BE2C (cell line): ENCODE measurements around the gene TMBIM6.

Experiments used
- DNase-seq: peaks from one replicate; pipeline ENCODE4 v3.0.0-alpha.2; 2020
- H3K27me3 ChIP-seq: fragments of 250-450 bp; sonication (Bioruptor Pico); 2 replicates; pipeline ENCODE4 v1.5.1; 2020; ENCODE audit warnings: mild to moderate bottlenecking
- H3K36me3 ChIP-seq: fragments of 250-450 bp; sonication (Bioruptor Pico); 2 replicates; pipeline ENCODE4 v1.5.1; 2020; ENCODE audit warnings: mild to moderate bottlenecking
- H3K4me1 ChIP-seq: fragments of 250-450 bp; sonication (Bioruptor Pico); 2 replicates; pipeline ENCODE4 v1.5.1; 2020
- H3K4me3 ChIP-seq: 2 replicates; pipeline ENCODE4 v1.5.1; 2011; ENCODE audit warnings: low read depth, low read length
- H3K9me3 ChIP-seq: fragments of 250-450 bp; sonication (Bioruptor Pico); 2 replicates; pipeline ENCODE4 v1.5.1; 2020
- CTCF ChIP-seq: IDR thresholded peaks from 2 replicates; pipeline ENCODE4 v1.5.1; 2012; ENCODE audit warnings: mild to moderate bottlenecking, low read depth, low read length

The TMBIM6 gene

GRCh38 chr12:49790741-49791555 lies 49.6 kb downstream of the TMBIM6 start:
- Histone ChIP-seq H3K9me3 (no peaks in the 10 kb centered on the region), H3K4me3 (no peak overlapping the region), H3K36me3 (no peaks in the 10 kb centered on the region; the same call in 1 of the 2 replicates), H3K4me1 (no peaks in the 10 kb centered on the region), H3K27me3 (no peaks in the 10 kb centered on the region)
- TF ChIP-seq CTCF, result no peak
- DNase-seq, result no peak

DNA sequence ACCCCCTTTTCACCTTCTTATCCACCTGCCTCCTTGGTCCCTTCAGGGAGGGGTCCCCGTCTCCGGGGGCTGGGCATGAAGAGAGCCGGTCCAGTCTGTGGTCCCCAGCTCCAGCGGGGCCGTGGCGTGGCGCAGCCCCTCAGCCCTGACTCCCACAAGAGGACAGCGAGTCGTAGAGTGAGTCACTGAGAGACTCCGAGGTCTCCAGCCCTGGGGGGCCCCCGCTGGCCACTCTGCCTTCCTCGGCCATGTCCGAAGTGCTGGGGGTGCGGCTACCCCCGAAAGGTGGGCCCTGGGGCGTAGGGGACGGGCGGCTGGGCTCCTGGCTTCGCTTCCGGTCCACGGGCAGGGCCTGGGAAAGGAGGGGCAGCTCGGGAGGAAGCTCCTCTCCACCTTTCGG lies 50.3 kb downstream of the TMBIM6 start:
- Histone ChIP-seq H3K9me3 (no peaks in the 10 kb centered on the region), H3K4me3 (no peak overlapping the region), H3K4me1 (no peaks in the 10 kb centered on the region), H3K36me3 (peaks cover 2% of the 10 kb centered on the region; the same call in 1 of the 2 replicates), H3K27me3 (no peaks in the 10 kb centered on the region)
- TF ChIP-seq CTCF, result no peak
- DNase-seq, result no peak

DNA sequence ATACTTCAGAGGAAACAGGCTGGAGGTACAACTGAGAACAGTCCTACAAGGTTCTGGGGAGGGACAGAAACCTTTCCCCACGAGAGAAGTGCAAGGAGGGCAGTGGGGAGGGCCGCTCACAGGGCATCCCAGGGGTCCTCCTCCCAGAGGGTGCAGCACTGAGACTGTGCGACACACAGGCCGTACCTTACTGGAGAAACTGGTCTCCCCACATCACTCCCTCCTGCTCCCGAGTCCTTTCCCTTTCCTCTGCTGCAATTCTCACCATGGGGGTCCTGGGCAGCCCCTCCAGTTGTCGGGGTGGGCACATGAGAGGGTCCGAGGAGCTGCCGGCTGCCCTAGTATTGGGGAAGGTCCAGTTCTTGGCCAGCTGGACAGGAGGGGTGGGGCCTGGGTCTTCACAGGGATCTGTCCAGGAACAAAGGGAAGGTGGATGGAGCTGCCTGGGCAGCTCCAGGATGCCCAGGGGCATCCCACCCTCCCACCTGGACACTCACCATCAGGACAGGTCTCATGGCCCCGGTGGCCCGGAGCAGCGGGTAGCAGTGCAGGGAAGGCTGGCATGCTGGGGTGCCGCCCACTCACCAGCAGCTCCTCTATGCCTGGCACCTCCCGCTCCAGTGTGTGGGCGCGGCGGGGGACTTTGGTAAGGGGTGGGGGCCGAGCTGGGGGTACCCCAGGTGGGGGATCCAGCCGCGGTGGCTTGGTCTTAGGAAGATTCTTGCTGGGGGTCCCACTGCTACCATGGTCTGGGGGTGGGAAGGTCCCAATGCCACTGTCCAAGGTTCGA lies 51.0 kb downstream of the TMBIM6 start:
- no peak for TF ChIP-seq CTCF
- no peak for DNase-seq
- Histone ChIP-seq H3K27me3 (no peaks in the 10 kb centered on the region), H3K36me3 (peaks cover 4% of the 10 kb centered on the region; the same call in 1 of the 2 replicates), H3K4me1 (no peaks in the 10 kb centered on the region), H3K4me3 (no peak overlapping the region), H3K9me3 (no peaks in the 10 kb centered on the region)

DNA sequence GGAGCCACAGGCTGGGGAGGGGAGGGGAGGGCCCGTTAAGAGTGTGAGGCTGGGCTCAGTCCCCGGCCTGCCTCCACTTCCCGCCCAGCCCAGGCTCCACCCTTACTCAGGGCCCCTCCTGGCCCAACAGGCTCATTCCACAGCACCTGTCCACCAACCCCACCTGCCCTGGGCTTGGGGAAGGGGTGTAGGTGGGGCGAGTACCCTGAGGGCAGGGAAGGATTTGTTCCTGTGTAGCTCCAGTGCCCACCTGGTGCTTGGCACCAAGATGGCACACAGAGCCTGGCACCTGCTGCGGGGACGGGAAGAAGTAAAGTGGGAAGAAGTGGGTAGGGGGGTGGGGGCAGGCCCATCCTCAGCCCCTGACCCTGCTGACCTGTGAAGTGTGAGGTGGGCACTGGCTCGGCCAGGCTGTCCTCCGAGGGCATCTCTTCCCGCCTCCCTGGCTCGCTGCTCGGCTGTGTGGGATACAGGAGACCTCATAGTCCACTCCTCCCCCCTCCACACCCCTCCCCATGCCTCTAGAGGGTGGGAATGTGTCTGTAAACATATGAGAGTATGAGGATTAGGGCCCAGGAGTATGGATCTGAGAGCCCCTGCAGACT lies 51.7 kb downstream of the TMBIM6 start:
- no peak overlapping the region for H3K4me3 ChIP-seq
- TF ChIP-seq CTCF, result no peak
- no peak for DNase-seq
- peaks cover 10% of the 10 kb centered on the region for H3K36me3 ChIP-seq
- H3K4me1 ChIP-seq, result no peaks in the 10 kb centered on the region
- H3K9me3 ChIP-seq, result no peaks in the 10 kb centered on the region
- H3K27me3 ChIP-seq, result no peaks in the 10 kb centered on the region

GRCh38 chr12:49793620-49794019 lies 52.3 kb downstream of the TMBIM6 start:
- TF ChIP-seq CTCF, result no peak
- H3K27me3 ChIP-seq, result no peaks in the 10 kb centered on the region
- no peak for DNase-seq
- no peaks in the 10 kb centered on the region for H3K9me3 ChIP-seq
- peaks cover 10% of the 10 kb centered on the region for H3K36me3 ChIP-seq
- H3K4me3 ChIP-seq, result no peak overlapping the region
- H3K4me1 ChIP-seq, result no peaks in the 10 kb centered on the region
